Mucosa of stomach (tissue), 1 donor: ENCODE measurements around the gene RILPL1.
"Not testable (repeated sequence)": the region's sequence is repeated elsewhere in the genome, so short reads cannot be mapped to it uniquely, and the experiment has no call there.

Experiments
- H3K27me3 ChIP-seq: one replicate; pipeline ENCODE4 v1.7.0; 2013; ENCODE audit warnings: mild to moderate bottlenecking, low read length; ENCODE audit not compliant: control insufficient read depth, insufficient read depth
- H3K36me3 ChIP-seq: one replicate; pipeline ENCODE4 v1.7.0; 2013; ENCODE audit warnings: low read length; ENCODE audit not compliant: control insufficient read depth, insufficient read depth
- H3K4me1 ChIP-seq: one replicate; pipeline ENCODE4 v1.7.0; 2013; ENCODE audit warnings: mild to moderate bottlenecking, low read length; ENCODE audit not compliant: control insufficient read depth, insufficient read depth
- H3K4me3 ChIP-seq: one replicate; pipeline ENCODE4 v1.7.0; 2013; ENCODE audit warnings: low read length
- H3K9ac ChIP-seq: one replicate; pipeline ENCODE4 v1.7.0; 2013; ENCODE audit warnings: mild to moderate bottlenecking, low read length, moderate library complexity
- H3K9me3 ChIP-seq: one replicate; pipeline ENCODE4 v1.7.0; 2013; ENCODE audit warnings: mild to moderate bottlenecking, low read length, moderate library complexity; ENCODE audit not compliant: control insufficient read depth
- donor health status: Pancreatic carcinoma.

RILPL1 gene

GRCh38 chr12:123526542-123527080 is 6.9 kb downstream of the RILPL1 start:
- no peaks in the 10 kb centered on the region for H3K27me3 ChIP-seq
- H3K36me3 ChIP-seq = no peaks in the 10 kb centered on the region
- no peak overlapping the region for H3K9ac ChIP-seq
- no peaks in the 10 kb centered on the region for H3K4me1 ChIP-seq
- H3K4me3 ChIP-seq = no peak overlapping the region
- no peaks in the 10 kb centered on the region for H3K9me3 ChIP-seq

GRCh38 chr12:123524378-123524777 is 9.1 kb downstream of the RILPL1 start:
- H3K4me1 ChIP-seq = peaks cover 5% of the 10 kb centered on the region
- H3K27me3 ChIP-seq = no peaks in the 10 kb centered on the region
- H3K9ac ChIP-seq = no peak overlapping the region
- no peak overlapping the region for H3K4me3 ChIP-seq
- H3K9me3 ChIP-seq = no peaks in the 10 kb centered on the region
- no peaks in the 10 kb centered on the region for H3K36me3 ChIP-seq

- peaks cover 7% of the 10 kb centered on the region for H3K4me1 ChIP-seq
- no peaks in the 10 kb centered on the region for H3K36me3 ChIP-seq
These were observed 10.0 kb downstream of the RILPL1 start for GRCh38 chr12:123523518-123523917.

DNA sequence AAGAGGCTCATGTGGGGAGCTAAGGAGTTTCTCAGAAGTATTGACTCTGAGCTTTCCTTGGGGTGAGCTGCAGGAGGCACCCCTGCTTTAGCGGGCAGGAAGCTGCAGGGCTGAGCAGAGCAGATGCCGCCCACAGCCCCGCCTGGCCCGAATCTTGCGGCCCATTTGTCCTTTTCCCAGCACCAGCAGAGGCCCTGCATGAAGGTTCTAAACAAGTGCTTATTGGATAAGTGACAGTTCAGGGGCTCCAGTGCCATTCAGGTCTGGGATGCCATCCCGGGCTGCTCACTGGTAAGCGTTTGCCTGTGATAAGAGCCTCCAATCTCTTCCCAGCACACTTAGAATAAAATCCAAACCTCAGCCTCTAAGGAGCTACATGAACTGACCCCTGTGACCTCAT is 11.4 kb downstream of the RILPL1 start:
- Histone ChIP-seq H3K4me1 (peaks cover 7% of the 10 kb centered on the region), H3K4me3 (no peak overlapping the region), H3K9me3 (no peaks in the 10 kb centered on the region), H3K27me3 (no peaks in the 10 kb centered on the region), H3K36me3 (no peaks in the 10 kb centered on the region), H3K9ac (no peak overlapping the region)

More at GRCh38 chr12:123523518-123523917, 10.0 kb downstream of the RILPL1 start:
- Histone ChIP-seq H3K4me3 (no peak overlapping the region), H3K9me3 (no peaks in the 10 kb centered on the region), H3K9ac (no peak overlapping the region), H3K27me3 (no peaks in the 10 kb centered on the region)

DNA sequence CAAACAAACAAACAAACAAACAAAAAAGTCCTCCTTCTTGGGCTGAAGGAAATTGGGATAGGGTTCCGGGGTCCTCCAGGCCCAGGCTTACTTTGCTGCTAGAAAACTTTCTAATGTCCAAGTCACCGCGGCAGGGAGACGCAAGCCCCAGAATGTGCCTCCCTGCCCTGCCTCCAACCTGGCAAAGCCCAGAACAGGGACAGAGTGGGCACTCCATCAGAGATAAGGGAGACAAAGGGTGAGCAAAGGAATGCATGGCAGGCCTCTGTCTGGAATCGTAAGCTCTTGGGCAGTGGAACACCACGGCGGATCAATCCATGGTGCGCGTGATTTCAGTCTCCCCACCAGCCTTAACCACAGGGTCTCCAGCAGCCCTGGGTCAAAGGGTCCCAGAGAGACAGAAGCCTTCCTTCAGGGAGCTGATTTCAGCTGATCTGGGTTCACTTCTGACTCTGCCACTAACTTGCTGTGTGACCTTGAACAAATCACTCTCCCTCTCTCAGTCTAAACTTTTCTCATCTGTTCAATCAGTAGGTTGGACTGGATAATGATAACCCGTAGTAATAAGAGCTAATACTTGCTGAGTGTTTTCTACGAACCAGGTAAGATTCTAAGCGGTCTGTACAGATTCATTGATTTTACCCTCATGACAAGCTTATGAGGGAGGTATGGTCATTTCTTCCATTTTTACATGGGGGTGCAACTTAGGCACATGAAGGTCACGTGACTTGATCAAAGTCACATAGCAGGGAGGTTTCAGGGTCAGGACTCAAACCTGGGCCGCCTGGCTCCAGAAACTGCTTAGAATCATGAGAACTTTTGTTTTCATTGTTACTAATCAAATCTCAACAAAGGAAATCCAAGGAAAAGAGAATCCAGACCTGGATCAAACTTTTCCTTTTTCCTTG is 12.7 kb downstream of the RILPL1 start:
- Histone ChIP-seq H3K36me3 (no peaks in the 10 kb centered on the region), H3K27me3 (no peaks in the 10 kb centered on the region), H3K4me3 (no peak overlapping the region), H3K4me1 (peaks cover 7% of the 10 kb centered on the region), H3K9me3 (no peaks in the 10 kb centered on the region), H3K9ac (no peak overlapping the region)

GRCh38 chr12:123519141-123520001 is 14.1 kb downstream of the RILPL1 start:
- Histone ChIP-seq H3K36me3 (no peaks in the 10 kb centered on the region), H3K4me3 (no peak overlapping the region), H3K27me3 (no peaks in the 10 kb centered on the region), H3K9ac (peak overlapping the region; percentile 34), H3K9me3 (no peaks in the 10 kb centered on the region), H3K4me1 (peaks cover 7% of the 10 kb centered on the region)

GRCh38 chr12:123516216-123516780 is 17.2 kb downstream of the RILPL1 start:
- Histone ChIP-seq H3K4me1 (peaks cover 7% of the 10 kb centered on the region), H3K36me3 (no peaks in the 10 kb centered on the region), H3K9ac (no peak overlapping the region), H3K9me3 (no peaks in the 10 kb centered on the region), H3K27me3 (no peaks in the 10 kb centered on the region), H3K4me3 (no peak overlapping the region)

GRCh38 chr12:123514582-123515221 is 18.8 kb downstream of the RILPL1 start:
- not testable (repeated sequence) for H3K27me3 ChIP-seq, H3K9me3 ChIP-seq, H3K4me3 ChIP-seq, H3K36me3 ChIP-seq, H3K4me1 ChIP-seq, H3K9ac ChIP-seq

GRCh38 chr12:123513805-123514204 is 19.7 kb downstream of the RILPL1 start:
- Histone ChIP-seq H3K9me3 (no peaks in the 10 kb centered on the region), H3K9ac (no peak overlapping the region), H3K4me3 (no peak overlapping the region), H3K4me1 (no peaks in the 10 kb centered on the region), H3K36me3 (no peaks in the 10 kb centered on the region), H3K27me3 (no peaks in the 10 kb centered on the region)

DNA sequence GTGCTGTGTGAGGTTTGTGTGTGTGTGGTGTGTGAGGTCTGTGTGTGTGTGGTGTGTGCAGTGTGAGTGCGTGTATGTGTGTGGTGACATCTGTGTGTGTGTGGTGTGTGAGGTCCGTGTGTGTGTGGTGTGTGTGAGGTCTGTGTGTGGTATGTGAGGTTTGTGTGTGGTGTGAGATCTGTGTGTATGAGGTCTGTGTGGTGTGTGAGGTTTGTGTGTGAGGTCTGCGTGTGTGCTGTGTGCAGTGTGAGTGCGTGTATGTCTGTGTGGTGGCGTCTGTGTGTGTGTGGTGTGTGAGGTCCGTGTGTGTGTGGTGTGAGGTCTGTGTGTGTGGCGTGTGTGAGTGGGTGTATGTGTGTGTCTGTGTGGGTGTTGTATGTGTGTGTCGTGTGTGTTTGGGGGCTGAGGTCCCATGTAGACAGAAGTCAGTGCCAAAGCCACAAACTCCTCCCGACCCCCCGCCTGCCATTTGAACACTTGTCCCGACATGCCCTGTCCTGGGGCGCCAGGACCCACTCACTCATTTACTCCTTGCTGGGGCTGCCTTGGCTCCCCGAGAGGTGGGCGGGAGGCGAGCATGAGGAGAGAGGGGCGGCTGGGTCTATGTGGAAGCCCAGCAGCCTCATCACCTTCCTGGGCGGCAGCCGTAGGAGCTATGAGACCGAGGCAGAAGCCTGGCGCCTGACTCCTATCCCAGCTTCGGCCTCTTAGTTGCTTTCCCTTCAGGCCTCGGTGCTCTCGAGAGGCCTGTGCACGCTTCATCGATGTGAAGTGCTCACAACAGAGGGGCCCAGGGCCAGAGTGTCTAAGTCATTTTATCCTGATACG is 20.5 kb downstream of the RILPL1 start:
- Histone ChIP-seq H3K9me3 (no peaks in the 10 kb centered on the region), H3K36me3 (no peaks in the 10 kb centered on the region), H3K4me1 (no peaks in the 10 kb centered on the region), H3K9ac (no peak overlapping the region), H3K27me3 (no peaks in the 10 kb centered on the region), H3K4me3 (no peak overlapping the region)

DNA sequence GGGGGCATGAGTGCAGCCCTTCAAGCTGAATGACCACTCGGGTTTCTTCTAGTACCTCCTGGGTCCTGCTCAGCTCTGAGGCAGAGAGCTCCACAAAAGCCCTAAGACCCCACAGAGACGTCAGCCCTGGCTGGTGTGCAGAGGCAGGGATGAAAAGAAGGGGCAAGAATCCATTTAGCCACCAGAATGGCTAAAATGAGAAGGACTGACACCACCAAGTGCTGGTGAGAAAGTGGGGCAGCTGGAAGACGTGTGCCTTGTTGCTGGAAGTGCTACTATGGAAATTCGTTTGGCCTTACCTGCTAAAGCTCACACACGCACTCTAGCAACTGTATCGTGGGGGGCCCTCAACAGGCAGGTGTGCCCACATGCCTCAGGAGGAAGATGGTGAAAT is 26.7 kb downstream of the RILPL1 start:
- Histone ChIP-seq H3K4me3 (no peak overlapping the region), H3K27me3 (no peaks in the 10 kb centered on the region), H3K9ac (no peak overlapping the region), H3K4me1 (no peaks in the 10 kb centered on the region), H3K9me3 (no peaks in the 10 kb centered on the region), H3K36me3 (no peaks in the 10 kb centered on the region)
